ENCODE measurements around the gene GTF3C2.
A peak's percentile ranks its signal among the peaks of the same experiment; 100 is the strongest.
"Not testable (repeated sequence)": the region's sequence is repeated elsewhere in the genome, so short reads cannot be mapped to it uniquely, and the experiment has no call there.

The GTF3C2 gene

GRCh38 chr2:27322301-27322765 is 34.2 kb downstream of the GTF3C2 start:
- DNase-seq (ENCODE audit: low spot score), result no peak

GRCh38 chr2:27320958-27321543 is 35.5 kb downstream of the GTF3C2 start:
- DNase-seq (ENCODE audit: low spot score), result peak; percentile 47

GRCh38 chr2:27319839-27320238 is 36.7 kb downstream of the GTF3C2 start:
- not testable (repeated sequence) for DNase-seq (ENCODE audit: low spot score)

GRCh38 chr2:27316655-27317412 is 39.7 kb downstream of the GTF3C2 start:
- DNase-seq (ENCODE audit: low spot score), result no peak

GRCh38 chr2:27315122-27315521 is 41.4 kb downstream of the GTF3C2 start:
- DNase-seq (ENCODE audit: low spot score), result no peak

- DNase-seq (ENCODE audit: low spot score), result no peak
Observed at GRCh38 chr2:27314709-27315108, 41.9 kb downstream of the GTF3C2 start.

- no peak for DNase-seq (ENCODE audit: low spot score)
Observed at GRCh38 chr2:27313882-27314645, 42.5 kb downstream of the GTF3C2 start.

- no peak for DNase-seq (ENCODE audit: low spot score)
Observed at GRCh38 chr2:27312152-27312551, 44.4 kb downstream of the GTF3C2 start.

- no peak for DNase-seq (ENCODE audit: low spot score)
Observed at GRCh38 chr2:27309651-27310050, 46.9 kb downstream of the GTF3C2 start.

- no peak for DNase-seq (ENCODE audit: low spot score)
Observed at GRCh38 chr2:27308359-27308881, 48.1 kb downstream of the GTF3C2 start, which contains the start of gene UCN. UCN (minus strand) TSS chr2:27308445; CDS start chr2:27307895, 550 bp downstream.

- DNase-seq (ENCODE audit: low spot score), result peak; percentile 38
Observed at GRCh38 chr2:27307545-27308358, 48.8 kb downstream of the GTF3C2 start.

GRCh38 chr2:27307287-27307544 is 49.3 kb downstream of the GTF3C2 start:
- DNase-seq (ENCODE audit: low spot score), result no peak

- DNase-seq (ENCODE audit: low spot score), result peak; percentile 43
Observed at GRCh38 chr2:27306573-27307286, 49.8 kb downstream of the GTF3C2 start.

GRCh38 chr2:27306136-27306535 is 50.4 kb downstream of the GTF3C2 start:
- DNase-seq (ENCODE audit: low spot score), result no peak

GRCh38 chr2:27305516-27305915 is 51.0 kb downstream of the GTF3C2 start:
- no peak for DNase-seq (ENCODE audit: low spot score)

GRCh38 chr2:27304488-27305240 is 51.9 kb downstream of the GTF3C2 start:
- no peak for DNase-seq (ENCODE audit: low spot score)

- DNase-seq (ENCODE audit: low spot score), result peak; percentile 64
Observed at GRCh38 chr2:27303093-27304025, 53.2 kb downstream of the GTF3C2 start.

- not testable (repeated sequence) for DNase-seq (ENCODE audit: low spot score)
Observed at GRCh38 chr2:27300606-27301005, 56.0 kb downstream of the GTF3C2 start.

GRCh38 chr2:27298391-27299080 is 58.0 kb downstream of the GTF3C2 start:
- no peak for DNase-seq (ENCODE audit: low spot score)

Measured in D341Med (cell line).